ENCODE results near the gene HTT. TPM values are rescaled to one million over a fixed set of nuclear protein-coding genes. Genes with fewer than 3 reads are reported as not detected.

The HTT gene
- total and polyA plus RNA-seq, 4 donors = 8.6 to 39.8 (median 16.4) TPM

GRCh38 chr4:3233391-3234071 lies 159.1 kb downstream of the HTT start (continued):
- TF ChIP-seq ZBTB33 (IDR thresholded peaks at IDR 0.05) (no peak), HNF4G (IDR thresholded peaks at IDR 0.05) (no peak), SP1 (IDR thresholded peaks at IDR 0.05) (no peak), RAD21 (IDR thresholded peaks at IDR 0.05) (no peak), FOXA1 (IDR thresholded peaks at IDR 0.05) (no peak), MAX (IDR thresholded peaks at IDR 0.05) (no peak), FOXA2 (IDR thresholded peaks at IDR 0.05) (no peak)

- DNase-seq (ENCODE audit: low spot score) = no peak
- WGBS = 85% methylated on average over 23 of the region's 23 CpGs
- H3K9ac ChIP-seq (ENCODE audit: low read depth in 1 of 2, low read length in 2 of 2) = no peak overlapping the region
Measured at GRCh38 chr4:3234171-3235029, 159.9 kb downstream of the HTT start.

GRCh38 chr4:3235030-3235345 lies 160.5 kb downstream of the HTT start:
- no peak for DNase-seq (ENCODE audit: low spot score)
- Histone ChIP-seq H3K9ac (ENCODE audit: low read depth in 1 of 2, low read length in 2 of 2) (no peak overlapping the region), H3K27ac (ENCODE audit: low read depth in 1 of 2, low read length in 2 of 2) (no peak overlapping the region), H3K9me3 (ENCODE audit: control insufficient read depth in 4 of 4, low read length in 3 of 4) (no peaks in the 10 kb centered on the region), H3K36me3 (ENCODE audit: control insufficient read depth in 4 of 4, insufficient read depth in 3 of 4, low read depth in 1 of 4, low read length in 3 of 4) (peaks cover 19 to 80% (median 39%) of the 10 kb centered on the region in 4 donors), H3K4me1 (ENCODE audit: control insufficient read depth in 4 of 4, insufficient read depth in 4 of 4, low read length in 3 of 4) (no peaks in the 10 kb centered on the region), H3K27me3 (ENCODE audit: control insufficient read depth in 4 of 4, insufficient read depth in 4 of 4, low read length in 3 of 4) (no peaks in the 10 kb centered on the region), H3K4me3 (ENCODE audit: low read depth in 1 of 3, low read length in 3 of 3) (no peak overlapping the region)
- TF ChIP-seq ATF3 (IDR thresholded peaks at IDR 0.05) (no peak), SP1 (IDR thresholded peaks at IDR 0.05) (no peak), MAX (IDR thresholded peaks at IDR 0.05) (no peak), YY1 (IDR thresholded peaks at IDR 0.05) (no peak), HNF4A (conservative IDR thresholded peaks at IDR 0.05) (no peak), RXRA (IDR thresholded peaks at IDR 0.05) (no peak), JUND (IDR thresholded peaks at IDR 0.05) (no peak), HNF4G (IDR thresholded peaks at IDR 0.05) (no peak), TAF1 (conservative IDR thresholded peaks at IDR 0.05) (no peak), CTCF (IDR thresholded peaks at IDR 0.05; ENCODE audit: low read depth, low read length, missing input control) (no peak), RAD21 (IDR thresholded peaks at IDR 0.05) (no peak), FOXA2 (IDR thresholded peaks at IDR 0.05) (no peak)
- WGBS = 96% methylated on average over 14 of the region's 14 CpGs

More at GRCh38 chr4:3234171-3235029, 159.9 kb downstream of the HTT start:
- no peak overlapping the region for H3K4me3 ChIP-seq (ENCODE audit: low read depth in 1 of 3, low read length in 3 of 3)
- H3K9me3 ChIP-seq (ENCODE audit: control insufficient read depth in 4 of 4, low read length in 3 of 4) = no peaks in the 10 kb centered on the region
- no peak overlapping the region for H3K27ac ChIP-seq (ENCODE audit: low read depth in 1 of 2, low read length in 2 of 2)
- H3K4me1 ChIP-seq (ENCODE audit: control insufficient read depth in 4 of 4, insufficient read depth in 4 of 4, low read length in 3 of 4) = no peaks in the 10 kb centered on the region
- no peak for TF ChIP-seq EGR1 (IDR thresholded peaks at IDR 0.05; ENCODE audit: low read depth in 2 of 2)
- TF ChIP-seq NR2F2 (IDR thresholded peaks at IDR 0.05) = no peak
- TF ChIP-seq RXRA (IDR thresholded peaks at IDR 0.05) = peak in 1 of 2 donors; percentile 9
- H3K27me3 ChIP-seq (ENCODE audit: control insufficient read depth in 4 of 4, insufficient read depth in 4 of 4, low read length in 3 of 4) = no peaks in the 10 kb centered on the region
- peaks cover 18 to 80% (median 44%) of the 10 kb centered on the region in 4 donors for H3K36me3 ChIP-seq (ENCODE audit: control insufficient read depth in 4 of 4, insufficient read depth in 3 of 4, low read depth in 1 of 4, low read length in 3 of 4)
